IMR-90 (cell line): ENCODE measurements around the gene TADA1. TPM values are rescaled to one million over a fixed set of nuclear protein-coding genes. Genes with fewer than 3 reads are reported as not detected.

ENCODE experiments used
- ATAC-seq: fragments of 200-7000 bp; cut with Tn5 transposase; 2 replicates; pipeline ENCODE4 v1.9.1; 2020; ENCODE audit warnings: low read depth, mild to moderate bottlenecking, moderate library complexity
- BruUV-seq: library from RNA; stranded (reverse); fragments of 400-500 nt; replicated peaks from 2 replicates; lab custom pipeline; 2021; lab: Mats Ljungman, UMichigan
- CTCF ChIA-PET: fragments of 300-600 bp; formaldehyde crosslinking; extraction: SDS; loops from one replicate; lab custom pipeline; 2021; ENCODE audit warnings: antibody characterized with exemption; lab: Yijun Ruan, JAX
- POLR2A ChIA-PET: fragments of 300-600 bp; sonication (Branson Sonifier 250); formaldehyde crosslinking; loops from one replicate; lab custom pipeline; 2022; ENCODE audit warnings: antibody characterized with exemption; ENCODE audit not compliant: unreplicated experiment; lab: Charles Lee
- DNase-seq: peaks from one replicate; pipeline ENCODE4 v3.0.0; 2013
- H2AFZ ChIP-seq: replicated peaks from 2 replicates; pipeline ENCODE3; 2013; ENCODE audit warnings: low read length, mild to moderate bottlenecking; ENCODE audit not compliant: poor library complexity
- H2AK5ac ChIP-seq: 2 replicates; pipeline ENCODE4 v1.6.1; 2013; ENCODE audit warnings: low read depth, low read length, inconsistent platforms
- H2AK9ac ChIP-seq: replicated peaks from 2 replicates; pipeline ENCODE3; 2013; ENCODE audit warnings: mild to moderate bottlenecking, low read depth, low read length, moderate library complexity; ENCODE audit not compliant: poor library complexity
- H2BK120ac ChIP-seq: 2 replicates; pipeline ENCODE4 v1.6.1; 2013; ENCODE audit warnings: low read depth, low read length, inconsistent platforms
- H2BK15ac ChIP-seq: 3 replicates; pipeline ENCODE4 v1.6.1; 2013; ENCODE audit warnings: low read depth, low read length, inconsistent platforms
- H2BK20ac ChIP-seq: 2 replicates; pipeline ENCODE4 v1.6.1; 2013; ENCODE audit warnings: low read depth, mild to moderate bottlenecking, inconsistent platforms, low read length, moderate library complexity
- H2BK5ac ChIP-seq: 2 replicates; pipeline ENCODE4 v1.6.1; 2013; ENCODE audit warnings: mild to moderate bottlenecking, low read depth, low read length, inconsistent platforms; ENCODE audit not compliant: poor library complexity, severe bottlenecking
- H3K14ac ChIP-seq: replicated peaks from 2 replicates; pipeline ENCODE4 v1.6.1; 2013; ENCODE audit warnings: low read depth, low read length, inconsistent platforms
- H3K18ac ChIP-seq: 2 replicates; pipeline ENCODE4 v1.6.1; 2013; ENCODE audit warnings: low read depth, low read length, control low read depth
- H3K23ac ChIP-seq: 2 replicates; pipeline ENCODE4 v1.6.1; 2013; ENCODE audit warnings: low read depth, low read length, inconsistent platforms
- H3K27ac ChIP-seq: 2 replicates; pipeline ENCODE4 v1.5.1; 2013; ENCODE audit warnings: mild to moderate bottlenecking, control low read depth, low read length; ENCODE audit not compliant: insufficient read depth
- H3K27me3 ChIP-seq: 2 replicates; pipeline ENCODE4 v1.6.1; 2013; ENCODE audit warnings: low read length; ENCODE audit not compliant: control insufficient read depth, insufficient read depth
- H3K36me3 ChIP-seq: 2 replicates; pipeline ENCODE4 v1.6.1; 2013; ENCODE audit warnings: low read length, mixed read lengths; ENCODE audit not compliant: control insufficient read depth, insufficient read depth
- H3K4ac ChIP-seq: 2 replicates; pipeline ENCODE4 v1.6.1; 2013; ENCODE audit warnings: low read depth, low read length, inconsistent platforms
- H3K4me1 ChIP-seq: 2 replicates; pipeline ENCODE4 v1.6.1; 2013; ENCODE audit warnings: low read length, mixed read lengths; ENCODE audit not compliant: control insufficient read depth, insufficient read depth
- H3K4me2 ChIP-seq: 2 replicates; pipeline ENCODE4 v1.6.1; 2013; ENCODE audit warnings: low read depth, mild to moderate bottlenecking, control low read depth, low read length, moderate library complexity
- H3K4me3 ChIP-seq: 2 replicates; pipeline ENCODE4 v1.5.1; 2013; ENCODE audit warnings: low read depth, mild to moderate bottlenecking, control low read depth, low read length, moderate library complexity; ENCODE audit not compliant: insufficient read depth
- H3K56ac ChIP-seq: 2 replicates; pipeline ENCODE4 v1.6.1; 2013; ENCODE audit warnings: low read length, inconsistent platforms; ENCODE audit not compliant: insufficient read depth; ENCODE audit errors: extremely low read depth
- H3K79me1 ChIP-seq, 2 experiments: 2 replicates each; pipeline ENCODE4 v1.6.1; 2013; ENCODE audit warnings: low read length in 2 of 2, inconsistent platforms in 1 of 2, low read depth in 1 of 2
- H3K9ac ChIP-seq: 2 replicates; pipeline ENCODE4 v1.6.1; 2013; ENCODE audit warnings: low read depth, low read length, control low read depth
- H3K9me1 ChIP-seq: 2 replicates; pipeline ENCODE4 v1.6.1; 2013; ENCODE audit warnings: low read length, inconsistent platforms; ENCODE audit not compliant: insufficient read depth
- H3K9me3 ChIP-seq: 2 replicates; pipeline ENCODE4 v1.6.1; 2013; ENCODE audit warnings: low read length; ENCODE audit not compliant: control insufficient read depth, insufficient read depth
- H4K20me1 ChIP-seq: 2 replicates; pipeline ENCODE4 v1.6.1; 2013; ENCODE audit warnings: low read length, inconsistent platforms; ENCODE audit not compliant: insufficient read depth
- H4K5ac ChIP-seq: 2 replicates; pipeline ENCODE4 v1.6.1; 2013; ENCODE audit warnings: mild to moderate bottlenecking, low read depth, low read length, control low read depth
- H4K8ac ChIP-seq, 2 experiments: 2 replicates each; pipeline ENCODE4 v1.6.1; 2013; ENCODE audit warnings: low read depth in 2 of 2, low read length in 2 of 2, control low read depth in 1 of 2, inconsistent platforms in 1 of 2
- H4K91ac ChIP-seq: 2 replicates; pipeline ENCODE4 v1.6.1; 2013; ENCODE audit warnings: low read depth, low read length, inconsistent platforms; ENCODE audit not compliant: insufficient read depth
- CEBPB ChIP-seq: IDR thresholded peaks from 2 replicates; pipeline ENCODE4 v1.6.1; 2012; ENCODE audit warnings: low read depth, low read length, improper control_type of control experiment
- CHD1 ChIP-seq: IDR thresholded peaks from 2 replicates; pipeline ENCODE4 v1.6.1; 2012; ENCODE audit warnings: low read depth, low read length, improper control_type of control experiment
- ELK1 ChIP-seq: fragments of 150-350 bp; IDR thresholded peaks from 2 replicates; pipeline ENCODE4 v1.6.1; 2016; ENCODE audit warnings: low read depth, mild to moderate bottlenecking, low read length, moderate library complexity, borderline replicate concordance
- MXI1 ChIP-seq: IDR thresholded peaks from 2 replicates; pipeline ENCODE4 v1.6.1; 2012; ENCODE audit warnings: low read depth, mild to moderate bottlenecking, low read length, moderate library complexity, borderline replicate concordance
- NFE2L2 ChIP-seq: fragments of 150-350 bp; IDR thresholded peaks from 2 replicates; pipeline ENCODE4 v1.6.1; 2016; ENCODE audit warnings: low read depth, mild to moderate bottlenecking, low read length
- POLR2A ChIP-seq: IDR thresholded peaks from 2 replicates; pipeline ENCODE4 v1.6.1; 2012; ENCODE audit warnings: mild to moderate bottlenecking, low read depth, low read length
- RAD21 ChIP-seq: IDR thresholded peaks from 2 replicates; pipeline ENCODE4 v1.6.1; 2012; ENCODE audit warnings: low read length, improper control_type of control experiment
- RCOR1 ChIP-seq: IDR thresholded peaks from 2 replicates; pipeline ENCODE4 v1.6.1; 2012; ENCODE audit warnings: mild to moderate bottlenecking, low read length, improper control_type of control experiment; ENCODE audit not compliant: insufficient replicate concordance
- RFX5 ChIP-seq: IDR thresholded peaks from 2 replicates; pipeline ENCODE4 v1.8.0; 2012; ENCODE audit warnings: low read depth, mild to moderate bottlenecking, low read length, moderate library complexity
- USF2 ChIP-seq: fragments of 150-350 bp; IDR thresholded peaks from 2 replicates; pipeline ENCODE4 v1.6.1; 2017; ENCODE audit warnings: mild to moderate bottlenecking, antibody characterized with exemption, low read length, low read depth
- dilution Hi-C: fragments of 300-500 bp; cut with HindIII; formaldehyde crosslinking; loops from one replicate; pipeline ENCODE4 v1.14.3; 2018; ENCODE audit warnings: low sequenced_read_pairs; ENCODE audit not compliant: unreplicated experiment
- in situ Hi-C: fragments of 300-500 bp; cut with MboI; formaldehyde crosslinking; loops from 3 replicates; pipeline ENCODE4 v1.14.3; 2019; ENCODE audit warnings: low sequenced_read_pairs, inconsistent platforms, mixed read lengths
- intact Hi-C: fragments of 100-400 bp; cut with micrococcal nuclease; formaldehyde crosslinking; loops from 2 replicates; pipeline ENCODE4 v1.10.0; 2022
- polyA plus RNA-seq, 3 experiments: library from polyadenylated mRNA; depleted of rRNA; stranded (reverse); fragments of >200 nt; gene quantifications; 2 replicates each; pipeline ENCODE4 v1.2.3, GENCODE V29; 2012; ENCODE audit warnings: low replicate concordance in 1 of 3
- total RNA-seq: library from RNA; depleted of rRNA; stranded (reverse); fragments of >200 nt; gene quantifications from 2 replicates; pipeline ENCODE4 v1.2.3, GENCODE V29; 2012

TADA1 gene
- total and polyA plus RNA-seq, 2 of the 4 experiments (the other 2 are of a cell fraction) = 8.2 to 16.8 TPM

GRCh38 chr1:166889776-166890175 is 13.7 kb upstream of the TADA1 start:
- Histone ChIP-seq H4K5ac (no peak overlapping the region), H3K27me3 (peaks cover 14% of the 10 kb centered on the region), H4K91ac (no peak overlapping the region), H4K8ac (no peak overlapping the region), H3K23ac (no peak overlapping the region), H3K27ac (no peak overlapping the region), H3K4me3 (no peak overlapping the region), H2AK5ac (no peak overlapping the region), H3K36me3 (no peaks in the 10 kb centered on the region), H3K4me1 (no peaks in the 10 kb centered on the region), H2AFZ (no peak overlapping the region), H2BK5ac (no peak overlapping the region), H4K20me1 (no peaks in the 10 kb centered on the region), H3K4me2 (no peak overlapping the region), H3K14ac (no peak overlapping the region), H3K9me3 (no peaks in the 10 kb centered on the region), H3K9me1 (no peaks in the 10 kb centered on the region; the same call in 1 of the 2 replicates), H2BK120ac (no peak overlapping the region), H3K79me1 (no peaks in the 10 kb centered on the region), H3K9ac (no peak overlapping the region), H2BK20ac (no peak overlapping the region), H3K18ac (no peak overlapping the region), H3K56ac (no peak overlapping the region), H2AK9ac (no peak overlapping the region), H2BK15ac (no peak overlapping the region), H3K4ac (no peak overlapping the region)
- ATAC-seq (no peak), DNase-seq (no peak)
- in situ Hi-C loops = no loop called here
- POLR2A ChIA-PET = no interaction called here
- CTCF ChIA-PET = no interaction called here
- BruUV-seq = no TSS peak
- intact Hi-C loops = no loop called here
- TF ChIP-seq NFE2L2 (no peak), USF2 (no peak), CHD1 (no peak), CEBPB (no peak), RAD21 (no peak), RFX5 (no peak), MXI1 (no peak), ELK1 (no peak), POLR2A (no peak), RCOR1 (no peak)
- dilution Hi-C loops = no loop called here
